Stimulated activated CD4-positive, alpha-beta T cell treated with anti-CD3 and anti-CD28 coated beads, Interleukin-1b, Interleukin-23, amount 100 ng/mL, for 48 hours (primary cell): ENCODE results near the gene PPP1R12B.
"Not testable (repeated sequence)": the region's sequence is repeated elsewhere in the genome, so short reads cannot be mapped to it uniquely, and the experiment has no call there.

ENCODE experiments used
- DNase-seq: peaks from one replicate; pipeline ENCODE4 v3.0.0-alpha.2; 2020

PPP1R12B gene

GRCh38 chr1:202588503-202589189, 240.1 kb downstream of the PPP1R12B start:
- no peak for DNase-seq

DNA sequence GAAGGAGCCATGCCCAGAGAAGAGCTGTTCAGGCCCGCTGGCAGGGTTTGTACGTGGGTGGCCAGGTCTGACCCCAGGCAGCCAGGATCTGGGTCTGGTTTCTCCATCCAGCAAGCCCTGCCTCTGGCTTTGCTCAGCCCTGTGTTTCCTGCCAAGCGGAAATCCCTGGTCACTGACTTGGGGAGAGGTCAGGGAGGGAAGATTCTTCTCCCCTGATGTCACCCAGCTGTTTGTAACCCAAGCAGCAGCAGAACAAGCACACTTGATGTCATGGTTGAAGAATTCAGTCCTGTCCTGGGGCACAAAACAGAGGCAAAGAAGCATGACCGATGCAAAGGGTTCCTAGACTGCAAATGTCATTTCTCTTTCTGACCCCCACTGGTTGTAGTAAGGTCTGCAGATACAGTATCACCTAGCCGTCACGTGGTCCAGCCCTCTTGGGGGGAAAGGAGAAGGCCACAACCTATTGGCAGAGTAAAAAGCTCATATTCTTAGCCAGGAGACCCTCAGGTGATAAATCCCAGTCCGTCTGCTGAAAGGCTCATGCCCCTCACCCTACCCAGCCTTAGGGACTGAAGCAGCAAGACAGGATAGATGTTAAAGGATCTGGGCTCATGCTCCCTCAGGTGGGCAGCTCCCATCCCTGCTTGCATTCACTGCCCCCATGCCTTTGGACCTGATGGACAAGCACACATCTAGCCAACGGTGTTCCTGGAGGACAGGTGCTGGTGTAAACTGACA, 240.9 kb downstream of the PPP1R12B start:
- DNase-seq = no peak

GRCh38 chr1:202590126-202590525, 241.6 kb downstream of the PPP1R12B start:
- DNase-seq = no peak

- no peak for DNase-seq
These were observed 242.5 kb downstream of the PPP1R12B start for GRCh38 chr1:202590975-202591411.

GRCh38 chr1:202591515-202591914, 243.0 kb downstream of the PPP1R12B start:
- no peak for DNase-seq

- no peak for DNase-seq
These were observed 243.6 kb downstream of the PPP1R12B start for GRCh38 chr1:202592146-202592545.

DNA sequence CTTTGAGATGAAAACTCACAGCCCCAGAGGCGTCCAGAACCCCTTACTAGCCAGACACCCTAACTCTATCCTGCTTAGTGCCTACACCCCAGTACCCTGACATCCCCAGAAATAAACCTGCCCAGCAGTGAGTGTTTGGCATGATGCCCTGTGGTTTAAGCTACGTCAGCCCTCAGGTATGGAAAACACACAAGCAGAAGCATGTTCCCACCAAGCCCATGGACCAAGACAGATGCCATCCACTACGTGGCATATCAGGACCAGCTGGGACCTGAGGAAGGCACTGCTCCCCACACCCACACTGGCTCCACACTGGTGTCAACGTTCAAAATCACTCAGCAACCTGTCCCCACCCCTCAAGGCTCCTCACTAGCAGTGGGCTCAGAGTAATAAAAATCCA, 245.3 kb downstream of the PPP1R12B start:
- DNase-seq = no peak

GRCh38 chr1:202596638-202597037, 248.1 kb downstream of the PPP1R12B start:
- DNase-seq = no peak

GRCh38 chr1:202597090-202597761, 248.7 kb downstream of the PPP1R12B start:
- DNase-seq = no peak

DNA sequence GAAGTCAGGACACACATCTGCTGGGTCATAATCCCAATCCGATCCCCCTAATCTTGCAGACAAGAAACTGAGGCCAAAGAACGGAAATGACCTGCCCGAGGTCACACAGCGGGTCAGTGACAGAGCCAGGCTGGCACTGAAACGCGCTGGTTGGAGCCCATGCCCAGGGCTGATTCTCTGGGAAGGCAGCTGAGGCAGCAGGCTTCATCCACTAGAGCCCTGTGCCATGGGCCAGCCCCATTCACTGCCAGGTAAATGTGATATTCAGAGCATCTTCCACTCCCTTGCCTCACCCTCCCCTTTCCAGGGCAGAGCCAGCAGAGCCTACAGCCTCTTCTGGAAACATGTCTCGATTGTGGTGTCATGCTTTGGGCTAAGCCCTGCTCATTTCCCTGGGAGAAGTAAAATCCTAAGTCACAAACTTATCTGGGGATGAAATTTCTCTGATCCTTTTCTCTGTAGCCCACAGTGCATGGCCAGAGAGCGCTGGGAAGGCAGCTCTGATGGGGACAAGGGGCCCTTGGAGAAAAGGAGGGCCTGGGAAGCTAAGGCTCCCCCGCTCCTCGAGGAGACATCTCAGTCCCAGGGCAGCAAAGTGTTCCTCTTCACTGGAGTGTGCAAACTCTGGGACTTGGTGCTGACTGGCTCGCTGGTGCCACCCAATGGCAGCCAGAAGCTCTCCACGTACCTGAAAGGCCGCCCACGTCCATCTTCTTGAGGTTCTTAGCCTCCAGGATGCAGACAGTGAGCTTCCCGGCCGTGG, 251.4 kb downstream of the PPP1R12B start:
- peak; percentile 42 for DNase-seq

GRCh38 chr1:202600432-202601041, 252.0 kb downstream of the PPP1R12B start:
- DNase-seq = no peak

DNA sequence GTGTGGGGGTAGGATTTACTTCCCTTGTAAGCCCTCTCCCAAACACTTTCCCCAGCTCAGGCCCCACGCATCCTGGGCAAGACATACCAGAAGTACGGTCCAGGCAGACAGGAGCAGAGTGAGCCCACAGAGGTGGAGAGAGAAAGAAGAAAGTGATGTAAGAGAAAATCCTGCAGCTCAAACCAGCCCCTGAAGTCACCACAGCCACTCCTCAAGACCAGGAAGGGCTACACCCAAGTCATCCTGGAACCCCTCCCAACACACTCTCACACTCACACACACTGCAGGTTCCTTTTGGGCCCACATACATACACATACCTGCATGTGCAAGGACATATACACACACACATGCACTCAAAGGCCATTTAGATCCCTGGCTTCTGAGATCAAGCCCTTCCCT, 254.9 kb downstream of the PPP1R12B start:
- no peak for DNase-seq

DNA sequence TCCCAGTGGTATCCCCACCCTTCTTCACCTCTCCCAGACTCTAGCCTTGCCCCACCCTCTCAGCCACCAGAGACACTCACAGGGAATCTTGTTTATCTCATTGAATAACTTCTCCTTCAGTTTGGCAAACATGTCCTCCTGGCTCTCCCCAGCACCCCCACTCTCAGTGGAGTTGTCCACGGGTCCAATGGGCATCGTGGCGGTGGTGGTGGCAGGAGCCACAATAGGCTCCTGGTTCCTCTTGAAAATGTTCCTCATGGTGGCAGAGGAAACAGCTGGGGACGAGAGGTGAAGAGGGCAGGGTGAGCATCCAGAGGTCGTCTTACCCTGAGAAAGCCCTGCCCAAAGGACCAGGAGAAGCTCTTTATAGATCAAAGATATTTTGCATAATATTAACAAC, 257.0 kb downstream of the PPP1R12B start:
- no peak for DNase-seq

- DNase-seq = not testable (repeated sequence)
These were observed 263.5 kb downstream of the PPP1R12B start for GRCh38 chr1:202612036-202612435.

GRCh38 chr1:202613571-202613970, 265.1 kb downstream of the PPP1R12B start:
- no peak for DNase-seq

DNA sequence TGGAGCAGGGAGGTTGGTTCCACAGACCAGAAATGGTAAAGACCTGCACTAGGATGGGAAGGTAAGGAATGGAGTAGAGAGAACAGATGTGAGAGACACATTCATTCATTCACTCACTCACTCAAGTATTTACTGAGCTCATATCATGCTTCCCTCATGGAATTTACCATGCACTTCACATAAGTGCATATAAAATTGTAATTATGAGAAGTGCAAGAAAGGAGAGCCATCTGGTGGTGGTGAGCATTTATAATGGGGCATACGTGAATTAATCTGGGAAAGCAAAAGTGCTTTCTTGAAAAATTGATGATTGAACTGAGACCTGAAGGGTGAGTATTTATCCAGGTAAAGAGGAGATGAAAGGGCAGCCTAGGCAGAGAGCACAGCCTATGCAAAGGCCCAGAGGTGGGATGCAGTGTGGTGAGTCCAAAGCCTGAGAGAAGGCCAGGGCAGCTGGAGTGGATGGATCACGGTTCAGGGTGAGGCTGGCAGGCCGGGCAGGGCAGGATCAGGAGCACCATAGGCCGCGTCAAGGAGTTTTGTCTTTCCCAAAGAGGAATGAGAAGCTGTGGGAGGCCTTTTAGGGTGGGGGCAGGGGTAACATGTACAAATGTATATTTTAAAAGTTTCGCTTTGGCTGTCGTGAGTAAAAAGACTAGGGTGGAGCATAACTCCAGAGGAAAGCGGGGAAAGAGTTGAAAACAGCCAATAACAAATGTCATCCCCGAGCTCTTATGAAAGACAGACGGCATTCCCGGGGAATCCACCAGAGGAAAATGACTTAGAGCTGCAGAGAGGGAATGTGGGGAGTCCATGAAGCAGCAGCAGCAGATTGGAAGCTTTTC, 266.1 kb downstream of the PPP1R12B start:
- DNase-seq = not testable (repeated sequence)

DNA sequence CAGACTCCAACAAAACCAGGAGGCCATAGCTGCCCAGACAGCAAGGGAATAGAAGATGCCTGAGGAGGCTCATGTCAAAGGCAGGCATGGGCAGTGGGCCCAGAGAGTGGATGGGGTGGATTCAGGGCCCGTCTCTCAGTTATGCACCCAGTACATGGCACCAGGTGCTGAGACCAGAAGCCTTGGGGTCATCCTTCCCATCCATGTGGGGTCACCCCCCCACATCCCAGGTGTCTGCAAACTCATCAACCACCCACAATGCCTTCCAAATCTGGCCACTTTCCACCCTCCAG, 266.7 kb downstream of the PPP1R12B start:
- DNase-seq = not testable (repeated sequence)

DNA sequence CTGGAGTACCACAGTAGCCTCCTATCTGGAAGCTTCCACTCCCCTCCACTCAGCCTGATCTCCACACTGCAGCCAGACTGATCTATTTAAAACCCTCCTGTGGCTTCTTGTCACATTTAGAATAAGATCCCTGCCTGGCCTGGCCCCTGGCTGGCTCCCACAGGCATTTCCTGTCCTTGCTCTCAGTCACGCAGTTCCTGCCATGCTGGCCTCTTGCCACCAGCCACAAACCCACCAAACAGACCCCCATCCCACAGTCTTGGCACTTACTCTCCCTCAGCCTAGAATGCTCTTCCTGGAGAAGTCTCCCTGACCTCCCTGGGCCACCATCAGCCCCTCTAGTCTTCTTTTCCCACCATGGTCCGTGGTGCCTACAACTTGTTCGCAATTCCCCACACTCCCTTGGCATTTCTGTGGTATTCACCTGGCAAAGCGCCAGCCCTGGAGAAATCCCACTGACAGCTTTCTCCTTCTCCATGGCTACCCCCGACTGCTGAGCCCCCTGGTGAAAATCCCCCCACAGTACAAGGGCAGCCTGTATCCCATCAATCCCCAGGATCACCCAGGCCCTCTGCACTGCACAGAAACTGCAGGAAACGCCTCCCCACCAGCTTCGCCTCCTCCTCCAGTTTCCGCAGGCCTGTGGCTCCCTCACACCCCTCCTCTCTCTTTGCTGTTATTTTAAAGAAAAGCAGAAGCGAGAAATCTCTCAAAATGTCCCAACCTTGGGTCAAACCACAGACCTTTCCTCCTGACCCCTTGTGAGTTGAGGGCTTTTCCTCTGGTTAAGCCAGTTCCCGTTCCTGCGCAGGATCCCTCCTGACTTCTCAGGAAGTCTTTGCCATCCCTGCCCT, 267.2 kb downstream of the PPP1R12B start:
- DNase-seq = no peak

DNA sequence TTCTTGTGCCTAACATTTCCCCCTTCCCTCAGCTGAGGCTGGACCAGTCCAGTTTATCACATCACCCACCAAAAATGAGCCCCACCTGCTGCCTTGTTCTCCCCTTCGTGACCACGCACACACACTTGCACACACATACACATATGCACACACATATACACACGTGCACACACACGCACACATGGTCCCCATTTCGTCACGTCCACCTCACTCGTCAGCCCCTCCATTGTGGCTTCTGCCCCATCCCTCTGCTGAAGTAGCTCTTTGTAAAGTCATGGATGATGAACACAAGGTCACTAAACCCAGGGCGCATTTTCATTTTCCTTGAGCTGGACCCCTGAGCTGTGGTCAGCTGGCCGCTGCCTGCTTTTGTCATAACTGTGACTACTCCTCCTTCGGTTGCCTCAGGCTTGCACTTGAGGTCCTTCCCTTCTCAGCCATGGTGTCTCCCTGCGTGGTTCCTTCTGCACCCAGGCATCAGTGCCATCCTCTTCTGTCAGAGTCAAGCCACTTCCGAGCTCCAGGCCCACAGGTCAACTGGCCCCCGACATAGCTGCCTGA, 267.9 kb downstream of the PPP1R12B start:
- no peak for DNase-seq

DNA sequence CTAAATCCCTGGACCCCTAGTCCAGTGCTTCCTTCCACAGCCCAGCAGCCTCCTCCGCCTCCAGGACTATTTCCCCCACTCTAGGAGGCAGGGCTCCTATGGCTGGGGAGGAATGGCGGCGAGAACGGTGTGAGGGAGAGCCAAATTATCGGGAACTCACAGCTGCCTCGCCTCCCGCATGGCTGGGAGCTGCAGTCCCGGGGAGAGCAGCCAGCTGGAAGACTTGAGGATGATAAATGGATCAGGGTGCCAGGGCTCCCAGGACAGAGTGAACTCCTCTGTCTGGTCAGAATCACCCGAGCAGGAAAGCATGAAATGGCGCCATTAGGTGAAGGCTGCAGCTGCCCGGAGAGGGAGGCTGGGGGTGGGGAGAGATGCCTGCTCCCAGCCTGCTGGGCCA, 270.5 kb downstream of the PPP1R12B start:
- not testable (repeated sequence) for DNase-seq

GRCh38 chr1:202619505-202619904, 271.0 kb downstream of the PPP1R12B start:
- DNase-seq = no peak
